H1 (cell line): ENCODE data around the gene CALY.

ENCODE experiments used
- CTCF ChIP-seq, 3 experiments: IDR thresholded peaks; 1 replicate in 2 of 3; 2 replicates in 1 of 3; pipeline versions ENCODE4 v1.5.1 to v1.6.1; 2011; ENCODE audit warnings: low read length in 3 of 3, mild to moderate bottlenecking in 3 of 3, inconsistent platforms in 2 of 3, low read depth in 1 of 3, moderate library complexity in 1 of 3; ENCODE audit not compliant: insufficient read depth in 1 of 3; ENCODE audit errors: control extremely low read depth in 1 of 3
- EP300 ChIP-seq, 2 experiments: IDR thresholded peaks; 1 replicate in 1 of 2; 2 replicates in 1 of 2; pipeline ENCODE4 v1.6.1; 2011 to 2012; ENCODE audit warnings: low read depth in 2 of 2, low read length in 2 of 2, mild to moderate bottlenecking in 2 of 2, borderline replicate concordance in 1 of 2, inconsistent platforms in 1 of 2, moderate library complexity in 1 of 2
- EZH2 ChIP-seq: fragments of 200-600 bp; sonication (generic); IDR thresholded peaks from 2 replicates; pipeline ENCODE4 v1.7.1; 2012; ENCODE audit warnings: low read depth, mild to moderate bottlenecking, moderate library complexity, low read length, inconsistent platforms; ENCODE audit not compliant: severe bottlenecking
- MAX ChIP-seq: IDR thresholded peaks from 2 replicates; pipeline ENCODE4 v1.6.1; 2012; ENCODE audit warnings: inconsistent platforms
- RAD21 ChIP-seq, 2 experiments: IDR thresholded peaks in 1 of 2; conservative IDR thresholded peaks in 1 of 2; 2 replicates each; pipeline ENCODE4 v1.6.1; 2011; ENCODE audit warnings: low read depth in 2 of 2, low read length in 2 of 2, improper control_type of control experiment in 1 of 2, inconsistent platforms in 1 of 2, mild to moderate bottlenecking in 1 of 2, moderate library complexity in 1 of 2
- SAP30 ChIP-seq: fragments of 300-600 bp; sonication (generic); IDR thresholded peaks from 2 replicates; pipeline ENCODE4 v1.7.1; 2012; ENCODE audit warnings: low read length, moderate library complexity, mild to moderate bottlenecking, inconsistent platforms; ENCODE audit not compliant: insufficient read depth, insufficient replicate concordance
- TAF1 ChIP-seq: IDR thresholded peaks from 2 replicates; pipeline ENCODE4 v1.6.1; 2011; ENCODE audit warnings: mild to moderate bottlenecking, low read depth, low read length
- USF2 ChIP-seq: IDR thresholded peaks from 2 replicates; pipeline ENCODE4 v1.6.1; 2011; ENCODE audit warnings: low read length, improper control_type of control experiment

GRCh38 chr10:133306097-133306476, 30.6 kb downstream of the CALY start:
- TF ChIP-seq RAD21 (IDR thresholded peaks at IDR 0.05 in 1 of 2, conservative IDR thresholded peaks at IDR 0.05 in 1 of 2; ENCODE audit: low read depth in 2 of 2, low read length in 2 of 2): no peak
- no peak for TF ChIP-seq SAP30
- TF ChIP-seq MAX: no peak
- no peak for TF ChIP-seq USF2
- no peak for TF ChIP-seq CTCF (IDR thresholded peaks at IDR 0.05; ENCODE audit: control extremely low read depth in 1 of 3, insufficient read depth in 1 of 3, low read depth in 1 of 3, low read length in 3 of 3)
- no peak for TF ChIP-seq EZH2
- no peak for TF ChIP-seq EP300 (IDR thresholded peaks at IDR 0.05; ENCODE audit: borderline replicate concordance in 1 of 2, low read depth in 2 of 2, low read length in 2 of 2)
- TF ChIP-seq TAF1: no peak
